GM12875 (cell line): Measurements from ENCODE around the gene ZNF789.

Experiments
- H3K4me3 ChIP-seq: one replicate; pipeline ENCODE4 v1.5.1; 2011; ENCODE audit warnings: low read depth, low read length, control low read depth
- TF ChIP-seq, protein P1 (sequence below): IDR thresholded peaks from 2 replicates; pipeline ENCODE4 v1.5.1; 2011; ENCODE audit warnings: low read depth, mild to moderate bottlenecking, control low read depth, inconsistent platforms, low read length, moderate library complexity, borderline replicate concordance; ENCODE audit not compliant: insufficient read depth

Gene ZNF789

DNA sequence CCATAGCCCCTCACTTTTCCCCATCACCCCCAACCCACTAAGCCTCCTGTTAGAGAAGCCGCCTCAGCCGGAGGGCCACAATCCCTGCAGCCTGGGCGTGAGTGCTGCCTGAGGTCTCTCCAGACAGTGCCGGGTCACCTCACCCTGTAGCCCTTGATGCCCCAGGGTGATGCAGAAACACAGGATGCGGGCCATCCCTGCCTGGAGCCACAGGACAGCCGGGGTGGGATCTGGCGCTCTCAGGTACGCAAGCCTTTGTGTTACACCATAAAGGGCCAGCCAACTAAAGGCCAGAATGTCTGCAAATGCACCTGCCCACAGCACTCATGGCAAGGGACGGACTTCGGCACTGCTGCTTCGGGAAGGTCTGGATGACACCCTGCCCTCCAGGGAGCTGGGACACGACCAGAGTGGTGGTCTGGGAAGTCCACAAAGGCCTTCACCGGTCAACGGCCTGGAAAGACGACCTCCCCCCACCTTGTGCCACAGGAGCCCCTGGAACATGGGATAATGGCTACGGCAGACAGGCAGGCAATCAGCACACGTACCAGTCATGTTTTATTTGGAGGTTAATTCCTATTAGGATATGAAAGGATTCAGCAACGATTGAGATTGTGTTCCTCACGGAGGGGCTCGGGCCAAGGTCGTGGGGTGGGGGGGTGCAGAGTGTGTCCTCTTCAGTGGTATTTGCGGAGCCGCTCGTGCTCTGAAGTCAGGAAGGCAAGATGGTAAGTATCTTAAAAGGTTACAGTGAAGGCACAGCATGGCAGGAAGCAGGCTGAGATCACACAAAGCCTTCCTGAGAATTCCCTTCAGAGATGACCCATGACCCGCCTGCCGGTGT is 14.8 kb upstream of the ZNF789 start:
- TF ChIP-seq, protein P1, sequence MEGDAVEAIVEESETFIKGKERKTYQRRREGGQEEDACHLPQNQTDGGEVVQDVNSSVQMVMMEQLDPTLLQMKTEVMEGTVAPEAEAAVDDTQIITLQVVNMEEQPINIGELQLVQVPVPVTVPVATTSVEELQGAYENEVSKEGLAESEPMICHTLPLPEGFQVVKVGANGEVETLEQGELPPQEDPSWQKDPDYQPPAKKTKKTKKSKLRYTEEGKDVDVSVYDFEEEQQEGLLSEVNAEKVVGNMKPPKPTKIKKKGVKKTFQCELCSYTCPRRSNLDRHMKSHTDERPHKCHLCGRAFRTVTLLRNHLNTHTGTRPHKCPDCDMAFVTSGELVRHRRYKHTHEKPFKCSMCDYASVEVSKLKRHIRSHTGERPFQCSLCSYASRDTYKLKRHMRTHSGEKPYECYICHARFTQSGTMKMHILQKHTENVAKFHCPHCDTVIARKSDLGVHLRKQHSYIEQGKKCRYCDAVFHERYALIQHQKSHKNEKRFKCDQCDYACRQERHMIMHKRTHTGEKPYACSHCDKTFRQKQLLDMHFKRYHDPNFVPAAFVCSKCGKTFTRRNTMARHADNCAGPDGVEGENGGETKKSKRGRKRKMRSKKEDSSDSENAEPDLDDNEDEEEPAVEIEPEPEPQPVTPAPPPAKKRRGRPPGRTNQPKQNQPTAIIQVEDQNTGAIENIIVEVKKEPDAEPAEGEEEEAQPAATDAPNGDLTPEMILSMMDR: no peak

DNA sequence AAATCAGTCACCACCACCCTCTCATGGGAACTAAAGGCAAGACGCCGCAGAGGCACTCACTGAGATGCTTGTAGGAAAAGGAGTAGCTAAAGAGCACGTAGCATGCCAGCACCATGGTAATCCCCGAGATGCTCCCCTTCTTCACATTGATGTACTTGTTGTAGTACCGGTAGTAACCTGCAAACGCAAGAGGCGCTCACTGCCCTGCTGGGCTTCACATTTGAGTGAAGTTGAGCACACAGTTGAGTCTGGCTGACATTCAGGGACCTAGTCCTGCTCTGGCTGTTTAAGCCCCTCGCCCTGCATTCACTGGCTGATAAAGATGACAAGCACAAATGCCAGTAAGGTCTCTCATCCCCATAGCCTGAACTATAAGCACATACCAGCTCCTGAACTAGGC is 13.6 kb upstream of the ZNF789 start:
- TF ChIP-seq, protein P1: peak; percentile 42; the same call in 1 of the 2 replicates
- H3K4me3 ChIP-seq: no peak overlapping the region

More for the DNA sequence above, 14.8 kb upstream of the ZNF789 start:
- H3K4me3 ChIP-seq: no peak overlapping the region

DNA sequence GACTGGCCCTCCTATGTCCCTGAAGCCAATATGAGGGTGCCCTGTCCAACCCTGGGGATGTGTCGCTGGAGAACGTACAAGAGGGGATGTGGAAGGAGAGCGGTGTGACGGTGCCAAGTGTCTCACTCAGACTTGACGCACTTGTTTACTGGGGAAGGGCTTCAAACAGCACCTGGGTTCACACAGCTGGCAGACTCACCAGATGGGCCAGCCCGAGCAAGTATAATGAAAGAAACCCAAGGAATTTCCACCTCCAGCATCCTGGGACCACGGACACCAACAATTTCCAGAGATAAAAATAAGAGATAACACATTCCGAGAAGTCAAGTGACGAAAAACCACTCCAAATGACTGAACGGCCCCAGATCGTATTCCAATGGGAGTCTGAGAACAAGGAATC is 12.0 kb upstream of the ZNF789 start:
- no peak overlapping the region for H3K4me3 ChIP-seq
- TF ChIP-seq, protein P1: no peak

DNA sequence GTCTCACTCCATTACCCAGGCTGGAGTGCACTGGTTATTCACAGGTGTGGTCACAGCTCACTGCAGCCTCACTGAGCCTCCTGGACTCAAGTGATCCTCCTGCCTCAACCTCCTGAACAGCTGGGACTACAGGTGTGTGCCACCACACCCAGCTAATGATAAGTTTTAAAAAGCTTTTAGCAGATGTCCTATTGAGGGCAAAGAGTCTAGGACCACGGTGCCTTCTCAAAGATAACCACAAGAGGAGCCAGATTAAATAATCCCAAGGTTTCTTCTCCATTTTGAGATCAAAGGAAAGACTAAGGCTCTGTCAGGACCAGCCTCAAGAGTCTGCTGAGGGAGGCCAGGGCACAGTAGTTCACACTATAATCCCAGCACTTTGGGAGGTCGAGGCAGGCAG is 11.5 kb upstream of the ZNF789 start:
- TF ChIP-seq, protein P1: no peak
- H3K4me3 ChIP-seq: no peak overlapping the region

DNA sequence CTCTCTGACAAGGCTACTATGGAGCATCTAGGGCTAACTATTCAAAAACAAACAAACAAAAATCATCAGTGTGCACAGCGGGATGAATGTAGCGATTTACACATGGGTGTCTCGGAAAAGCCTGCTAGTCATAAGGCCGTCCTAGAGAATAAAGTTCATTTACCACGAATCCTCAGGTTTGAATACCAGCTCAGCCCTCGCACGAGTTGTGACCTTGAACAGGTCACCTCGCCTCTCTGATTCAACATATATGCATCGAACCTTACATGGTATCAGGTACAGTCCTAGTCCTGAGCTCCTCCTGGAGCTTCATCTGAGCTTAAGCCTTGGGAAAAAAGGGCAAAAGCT is 7.3 kb upstream of the ZNF789 start:
- TF ChIP-seq, protein P1: no peak

DNA sequence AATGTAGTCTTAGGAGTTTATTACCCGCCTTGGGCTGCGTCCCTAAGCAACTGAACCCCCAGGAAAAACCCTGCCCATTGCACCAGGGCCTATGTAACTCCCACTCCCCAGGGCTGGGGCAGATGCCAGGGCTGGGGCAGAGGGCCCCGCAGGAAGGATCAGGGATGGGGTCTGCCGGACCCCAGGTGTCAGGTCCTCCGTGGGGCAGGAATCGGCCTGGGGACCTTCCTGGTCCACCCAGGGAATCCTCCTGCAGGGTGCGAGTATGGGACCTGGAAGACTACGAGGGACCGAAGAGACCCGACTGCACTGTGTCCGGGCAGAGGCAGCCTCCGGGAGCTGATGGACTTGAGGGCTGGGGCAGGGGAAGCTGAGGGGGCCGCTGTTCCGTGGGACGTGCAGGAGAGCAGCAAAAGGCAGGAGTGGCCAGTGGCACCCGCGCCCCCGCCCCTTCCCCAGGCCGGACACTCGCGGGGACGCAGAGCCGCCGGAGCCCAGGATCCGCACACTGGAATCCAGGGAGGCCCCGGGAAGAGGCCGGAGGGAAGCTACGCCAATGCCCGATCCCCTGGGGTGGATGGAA is 4.3 kb upstream of the ZNF789 start:
- TF ChIP-seq, protein P1: no peak
- no peak overlapping the region for H3K4me3 ChIP-seq

More for the DNA sequence above, 7.3 kb upstream of the ZNF789 start:
- peak overlapping the region; percentile 94 for H3K4me3 ChIP-seq
